SK-N-MC (cell line): ENCODE measurements around the gene TBL2.
"Not testable (repeated sequence)": the region's sequence is repeated elsewhere in the genome, so short reads cannot be mapped to it uniquely, and the experiment has no call there.

Source experiments
- EZH2 ChIP-seq: fragments of 200-600 bp; sonication (generic); IDR thresholded peaks from one replicate; pipeline ENCODE4 v1.6.1; 2017; ENCODE audit warnings: antibody characterized with exemption
- POLR2AphosphoS5 ChIP-seq: IDR thresholded peaks from 2 replicates; pipeline ENCODE4 v1.6.1; 2012; ENCODE audit warnings: mild to moderate bottlenecking, low read depth, low read length, borderline replicate concordance

DNA sequence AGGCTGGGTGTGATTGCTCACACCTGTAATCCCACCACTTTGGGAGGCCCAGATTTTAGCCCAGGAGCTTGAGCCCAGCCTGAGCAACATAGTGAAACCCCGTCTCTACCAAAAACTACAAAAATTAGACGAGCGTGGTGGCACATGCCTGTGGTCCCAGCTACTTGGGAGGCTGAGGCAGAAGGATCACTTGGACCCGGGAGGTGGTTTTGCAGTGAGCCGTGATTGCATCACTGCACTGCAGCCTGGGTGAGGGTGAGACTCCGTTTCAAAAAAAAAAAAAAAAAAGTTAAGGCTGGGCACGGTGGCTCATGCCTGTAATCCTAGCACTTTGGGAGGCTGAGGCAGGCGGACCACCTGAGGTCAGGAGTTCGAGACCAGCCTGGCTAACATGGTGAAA is 2.6 kb upstream of the TBL2 start:
- not testable (repeated sequence) for TF ChIP-seq EZH2, POLR2AphosphoS5
